ENCODE measurements around the gene CAD. TPM values are rescaled to one million over a fixed set of nuclear protein-coding genes. Genes with fewer than 3 reads are reported as not detected.

The CAD gene
- total and polyA plus RNA-seq, 10 of the 15 experiments (the other 5 are each of a cell fraction or from before 2014, with no cell fraction given) = 7.6 to 119 (median 50.7) TPM

GRCh38 chr2:27199241-27199640 is 17.9 kb upstream of the CAD start (continued):
- no peak for TF ChIP-seq E4F1 (IDR thresholded peaks at IDR 0.05; ENCODE audit: borderline replicate concordance, partially characterized antibody)
- TF ChIP-seq ETV6 (conservative IDR thresholded peaks at IDR 0.05 in 1 of 2, IDR thresholded peaks at IDR 0.05 in 1 of 2; ENCODE audit: borderline replicate concordance in 1 of 2, low read depth in 1 of 2) = no peak
- no peak for TF ChIP-seq ZBTB40 (IDR thresholded peaks at IDR 0.05; ENCODE audit: borderline replicate concordance)
- TF ChIP-seq ZNF622 (IDR thresholded peaks at IDR 0.05) = no peak
- TF ChIP-seq CUX1 (IDR thresholded peaks at IDR 0.05; ENCODE audit: insufficient replicate concordance, low read depth, low read length) = no peak
- TF ChIP-seq WRNIP1 (IDR thresholded peaks at IDR 0.05; ENCODE audit: borderline replicate concordance, low read depth, low read length) = no peak
- no peak for TF ChIP-seq REST (IDR thresholded peaks at IDR 0.05; ENCODE audit: low read depth, low read length)
- no peak for TF ChIP-seq RCOR1 (conservative IDR thresholded peaks at IDR 0.05; ENCODE audit: low read depth, low read length)
- no peak for TF ChIP-seq IRF3 (IDR thresholded peaks at IDR 0.05)
- no peak for TF ChIP-seq CREM (IDR thresholded peaks at IDR 0.05; ENCODE audit: low read depth)

All from GM12878 (cell line).